ENCODE data around the gene BNC2.

BNC2 gene

DNA sequence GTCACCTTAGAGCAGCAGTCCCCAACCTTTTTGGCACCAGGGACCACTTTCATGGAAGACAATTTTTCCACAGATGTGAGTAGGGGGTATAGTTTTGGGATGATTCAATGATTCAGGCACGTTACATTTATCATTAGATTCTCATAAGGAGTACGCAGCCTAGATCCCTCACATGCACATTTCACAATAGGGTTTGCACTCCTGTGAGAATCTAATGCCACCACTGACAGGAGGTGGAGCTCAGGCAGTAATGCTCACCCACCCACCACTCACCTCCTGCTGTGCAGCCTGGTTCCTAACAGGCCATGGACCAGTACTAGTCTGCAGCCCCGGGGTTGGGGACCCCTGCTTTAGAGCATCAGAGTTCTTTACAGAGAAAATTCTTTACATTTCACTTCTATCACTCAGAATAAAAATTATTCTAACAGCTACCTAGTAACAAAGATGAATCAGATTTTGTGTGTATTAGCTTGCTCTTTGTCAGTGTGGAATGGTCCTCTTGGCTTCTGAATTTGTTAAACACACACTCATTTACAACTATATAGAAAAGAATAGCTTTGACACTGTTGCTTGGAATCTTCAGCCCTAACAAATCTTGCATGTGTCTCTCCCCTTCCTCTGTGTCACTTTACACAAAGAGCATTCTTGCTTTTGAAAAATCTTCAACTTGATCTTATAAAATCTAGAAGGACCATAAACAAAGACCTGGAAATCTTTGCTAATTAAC, 438.6 kb downstream of the BNC2 start:
- no peak for DNase-seq

- DNase-seq: no peak
Observed at GRCh38 chr9:16429671-16430070, 440.8 kb downstream of the BNC2 start.

- no peak for DNase-seq
Observed at GRCh38 chr9:16427873-16428427, 442.5 kb downstream of the BNC2 start.

- DNase-seq: no peak
Observed at GRCh38 chr9:16426716-16427115, 443.8 kb downstream of the BNC2 start.

- DNase-seq: no peak
Observed at GRCh38 chr9:16425562-16426231, 444.8 kb downstream of the BNC2 start.

- no peak for DNase-seq
Observed at GRCh38 chr9:16422114-16422513, 448.4 kb downstream of the BNC2 start.

DNA sequence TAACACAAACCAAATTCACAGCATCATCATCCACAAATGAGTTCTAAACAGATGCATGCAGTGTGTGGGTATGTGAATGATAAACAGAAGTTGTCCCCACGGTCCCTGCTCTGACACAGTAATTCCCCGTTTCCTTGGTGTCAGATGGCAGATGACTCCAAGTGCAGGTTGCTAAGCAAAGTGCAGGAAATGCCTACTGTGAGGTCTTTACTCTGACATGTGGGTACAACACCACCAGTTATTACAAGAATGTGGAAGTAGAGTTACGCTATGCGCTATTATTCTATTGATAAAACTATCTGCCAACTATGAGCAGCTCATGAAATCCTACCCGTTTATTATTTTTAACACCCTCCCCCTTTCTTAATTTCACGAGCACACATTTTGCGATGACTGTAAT, 448.9 kb downstream of the BNC2 start:
- no peak for DNase-seq

GRCh38 chr9:16419124-16419523, 451.3 kb downstream of the BNC2 start:
- DNase-seq: no peak

- DNase-seq: no peak
Observed at GRCh38 chr9:16418721-16419120, 451.7 kb downstream of the BNC2 start.

DNA sequence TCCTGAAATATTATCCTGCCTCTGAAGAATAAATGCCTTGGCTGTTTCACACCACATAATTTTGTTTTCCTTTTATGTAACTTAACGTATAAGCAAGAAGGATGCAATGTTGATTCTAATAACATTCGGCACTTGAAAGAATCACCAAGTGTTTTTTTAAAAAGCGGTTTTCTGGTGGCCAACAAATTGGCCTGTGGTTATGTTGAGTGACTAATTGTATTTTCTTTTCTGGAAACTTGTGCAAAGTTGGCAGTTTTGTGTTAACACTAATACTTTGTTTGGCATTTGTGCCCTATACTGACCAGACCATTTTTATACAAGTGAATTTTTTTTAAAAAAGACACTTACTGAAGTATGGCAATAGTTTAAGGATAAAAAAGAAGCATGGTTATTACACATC, 452.7 kb downstream of the BNC2 start:
- no peak for DNase-seq

- DNase-seq: no peak
Observed at GRCh38 chr9:16417161-16417560, 453.3 kb downstream of the BNC2 start.

- DNase-seq: no peak
Observed at GRCh38 chr9:16414451-16414850, 456.0 kb downstream of the BNC2 start.

GRCh38 chr9:16413509-16414016, 456.9 kb downstream of the BNC2 start:
- no peak for DNase-seq

DNA sequence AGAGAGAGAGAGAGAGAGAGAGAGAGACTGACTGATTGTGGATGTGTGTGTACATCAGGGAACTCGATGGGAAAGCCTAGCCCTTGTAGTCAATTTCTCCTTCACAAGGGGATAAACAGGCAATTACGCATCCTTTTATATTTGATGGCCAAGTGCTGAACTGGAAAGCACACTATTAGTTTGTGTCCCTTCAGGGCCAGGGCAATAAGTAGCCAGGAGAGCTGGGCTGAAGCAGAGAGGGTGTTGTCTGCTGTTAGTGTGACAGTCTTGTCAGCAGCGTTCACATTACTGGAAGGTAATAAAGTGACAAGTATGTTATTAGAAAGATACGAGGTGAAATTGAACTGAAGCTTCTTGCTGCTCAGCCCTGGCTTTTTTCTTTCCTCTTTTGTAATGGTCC, 457.7 kb downstream of the BNC2 start:
- no peak for DNase-seq

DNA sequence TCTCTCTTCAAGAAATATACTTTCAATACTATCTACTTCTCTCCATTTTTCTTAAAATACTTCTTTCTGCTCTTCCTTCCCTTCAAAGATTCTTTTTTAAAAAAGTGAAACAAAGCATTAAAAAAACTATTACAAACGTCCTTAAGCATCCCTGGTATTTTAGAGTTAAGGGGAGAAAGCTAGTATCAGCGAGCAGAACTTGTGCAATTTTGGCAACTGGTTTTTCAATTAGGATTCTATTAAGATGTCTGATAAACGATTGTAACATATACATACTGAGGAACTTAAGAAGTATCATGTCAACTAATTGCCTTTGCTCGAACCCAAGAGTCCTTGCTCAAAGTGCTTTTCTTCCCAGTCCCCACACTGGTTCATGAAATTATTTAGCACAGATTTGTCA, 459.2 kb downstream of the BNC2 start:
- DNase-seq: no peak

DNA sequence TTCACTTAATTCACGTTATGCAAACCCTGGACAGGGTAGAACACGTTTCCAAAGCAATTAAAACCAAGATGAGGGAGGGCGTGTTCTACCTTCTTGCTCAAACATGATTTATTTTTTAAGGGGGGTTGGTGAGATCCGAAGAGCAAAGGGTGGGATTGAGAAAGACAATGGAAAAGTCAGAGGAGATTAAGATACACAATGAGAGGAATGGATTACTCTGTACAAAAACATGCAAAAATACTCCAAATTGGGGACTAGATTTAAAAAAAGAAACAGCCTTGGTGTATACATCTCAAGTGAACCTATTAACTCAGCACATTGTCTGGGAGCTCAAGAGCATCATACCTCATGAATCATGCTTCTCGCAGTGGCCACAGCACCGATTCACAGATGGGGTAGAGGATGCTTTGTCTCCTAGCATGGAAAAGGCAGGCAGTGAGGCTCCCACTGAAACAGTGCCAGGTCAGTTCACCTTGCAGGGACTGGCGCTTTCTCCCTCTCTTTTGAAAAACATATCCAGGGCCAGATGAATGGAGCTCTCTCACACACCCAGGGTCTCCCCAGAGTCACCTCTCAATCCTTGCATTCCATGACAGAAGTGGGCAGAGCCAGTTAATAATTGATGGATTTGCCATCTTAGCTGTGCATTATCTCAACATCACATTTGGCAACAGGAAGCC, 459.7 kb downstream of the BNC2 start:
- DNase-seq: no peak

GRCh38 chr9:16407617-16408016, 462.9 kb downstream of the BNC2 start:
- no peak for DNase-seq

- DNase-seq: no peak
Observed at GRCh38 chr9:16406526-16407225, 463.8 kb downstream of the BNC2 start.

DNA sequence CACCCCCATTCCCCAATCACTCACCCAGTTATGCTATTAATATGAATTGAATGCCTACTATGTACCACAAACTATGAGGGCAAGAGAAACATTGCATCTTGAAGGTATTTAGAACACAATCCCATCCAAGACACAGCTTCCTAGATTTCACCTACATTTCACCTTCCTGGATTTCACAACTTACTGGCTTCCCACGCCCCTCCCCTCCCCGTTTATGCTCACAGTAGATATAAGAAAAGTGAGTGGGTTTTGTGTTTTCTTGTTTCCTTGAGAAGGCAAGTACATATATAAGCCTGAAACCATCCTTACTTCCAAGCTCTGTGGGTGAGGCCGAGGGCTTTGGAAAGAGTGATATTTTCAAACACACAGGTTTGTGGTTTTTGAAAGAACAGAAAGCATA, 465.0 kb downstream of the BNC2 start:
- DNase-seq: no peak

- peak in 1 of 2 experiments; percentile 24 for DNase-seq
Observed at GRCh38 chr9:16401701-16402100, 468.8 kb downstream of the BNC2 start.

DNA sequence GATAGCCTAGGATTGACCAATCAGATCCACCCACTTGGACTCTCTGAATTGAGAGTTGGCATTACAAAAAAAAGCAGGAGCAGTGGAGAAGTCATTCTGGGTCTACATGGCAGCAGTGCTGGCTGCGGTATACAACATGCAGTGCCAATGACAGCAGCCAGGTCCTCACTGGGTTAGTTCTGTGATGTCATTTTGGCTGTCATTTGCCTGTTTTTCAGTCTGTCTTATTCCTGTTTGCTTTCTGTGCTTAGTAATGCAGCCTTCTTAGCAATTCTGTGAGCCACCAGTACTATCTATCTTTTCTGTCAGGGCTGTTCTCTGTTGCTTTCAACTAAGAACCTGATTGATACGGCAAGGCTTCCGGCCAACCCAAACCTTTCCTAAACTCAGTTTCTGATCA, 471.8 kb downstream of the BNC2 start:
- no peak for DNase-seq

GRCh38 chr9:16396389-16396788, 474.1 kb downstream of the BNC2 start:
- DNase-seq: no peak

GRCh38 chr9:16391369-16391768, 479.1 kb downstream of the BNC2 start:
- no peak for DNase-seq

Data from Kasumi-1 (cell line).